Gastrocnemius medialis (tissue), 4 donors: ENCODE measurements around the gene LTBP1.

Source experiments
- CTCF ChIP-seq, 5 experiments: fragments of 450-650 bp in 3 of 5; fragments of 200-600 bp in 2 of 5; sonication (generic) in 2 of 5; IDR thresholded peaks in 4 of 5; conservative IDR thresholded peaks in 1 of 5; 1 replicate in 4 of 5; 2 replicates in 1 of 5; pipeline ENCODE4 v1.5.1; 2016 to 2019; ENCODE audit warnings: antibody characterized with exemption in 5 of 5, mild to moderate bottlenecking in 3 of 5, moderate library complexity in 3 of 5
- POLR2A ChIP-seq, 2 donors: fragments of 450-650 bp; IDR thresholded peaks; one replicate each; pipeline ENCODE4 v1.6.1; 2017; ENCODE audit warnings: antibody characterized with exemption in 2 of 2, mild to moderate bottlenecking in 2 of 2, moderate library complexity in 2 of 2

GRCh38 chr2:33425586-33426031 is 478.9 kb downstream of the LTBP1 start:
- no peak for TF ChIP-seq CTCF (IDR thresholded peaks at IDR 0.05 in 4 of 5, conservative IDR thresholded peaks at IDR 0.05 in 1 of 5)
- TF ChIP-seq POLR2A (IDR thresholded peaks at IDR 0.05): no peak
